Hepatocyte (in vitro differentiated cells): Measurements from ENCODE around the gene IGF2BP1. TPM values are rescaled to one million over a fixed set of nuclear protein-coding genes. Genes with fewer than 3 reads are reported as not detected.

Experiments
- DNase-seq: peaks from one replicate; pipeline ENCODE4 v3.0.0-alpha.2; 2016; ENCODE audit warnings: low spot score
- H2AFZ ChIP-seq: fragments of 200-600 bp; sonication (generic); 2 replicates; pipeline ENCODE4 v1.6.0; 2016; ENCODE audit warnings: antibody characterized with exemption, mild to moderate bottlenecking
- H3K27ac ChIP-seq: fragments of 200-600 bp; sonication (generic); 2 replicates; pipeline ENCODE4 v1.5.1; 2016; ENCODE audit warnings: mild to moderate bottlenecking
- H3K27me3 ChIP-seq: fragments of 200-600 bp; sonication (generic); 2 replicates; pipeline ENCODE4 v1.6.1; 2016
- H3K36me3 ChIP-seq: fragments of 200-600 bp; sonication (generic); replicated peaks from 2 replicates; pipeline ENCODE4 v1.5.1; 2016; ENCODE audit warnings: low read depth; ENCODE audit not compliant: insufficient read depth
- H3K4me1 ChIP-seq: fragments of 200-600 bp; sonication (generic); 2 replicates; pipeline ENCODE4 v1.5.1; 2016; ENCODE audit warnings: mild to moderate bottlenecking, moderate library complexity; ENCODE audit not compliant: insufficient read depth
- H3K4me2 ChIP-seq: fragments of 200-600 bp; sonication (generic); 2 replicates; pipeline ENCODE4 v1.6.0; 2016
- H3K4me3 ChIP-seq: fragments of 200-600 bp; sonication (generic); 2 replicates; pipeline ENCODE4 v1.5.1; 2016; ENCODE audit warnings: mild to moderate bottlenecking
- H3K79me2 ChIP-seq: fragments of 200-600 bp; sonication (generic); 2 replicates; pipeline ENCODE4 v1.6.0; 2017; ENCODE audit warnings: mild to moderate bottlenecking
- H3K9me2 ChIP-seq: fragments of 200-600 bp; sonication (generic); replicated peaks from 2 replicates; pipeline ENCODE4 v1.6.0; 2017; ENCODE audit warnings: mild to moderate bottlenecking; ENCODE audit not compliant: insufficient read depth
- H3K9me3 ChIP-seq: fragments of 200-600 bp; sonication (generic); 2 replicates; pipeline ENCODE4 v1.5.1; 2016; ENCODE audit warnings: low read depth, mild to moderate bottlenecking
- H4K20me1 ChIP-seq: fragments of 200-600 bp; sonication (generic); 2 replicates; pipeline ENCODE4 v1.6.0; 2016; ENCODE audit warnings: mild to moderate bottlenecking; ENCODE audit not compliant: insufficient read depth, poor library complexity, severe bottlenecking
- CTCF ChIP-seq: fragments of 200-600 bp; sonication (generic); IDR thresholded peaks from 2 replicates; pipeline ENCODE4 v1.5.1; 2016; ENCODE audit warnings: antibody characterized with exemption, mild to moderate bottlenecking; ENCODE audit not compliant: poor library complexity
- EZH2 ChIP-seq: fragments of 200-600 bp; sonication (generic); IDR thresholded peaks from 2 replicates; pipeline ENCODE4 v1.6.1; 2016; ENCODE audit warnings: antibody characterized with exemption, mild to moderate bottlenecking, borderline replicate concordance
- EZH2phosphoT487 ChIP-seq: fragments of 200-600 bp; sonication (generic); IDR thresholded peaks from one replicate; pipeline ENCODE4 v1.6.1; 2018; ENCODE audit warnings: antibody characterized with exemption, mild to moderate bottlenecking, low read depth, moderate library complexity; ENCODE audit not compliant: unreplicated experiment, severe bottlenecking
- WGBS: methylation state at CpG from one replicate; pipeline ENCODE4 v1.1.6; 2016; ENCODE audit warnings: low lambda C conversion rate; ENCODE audit errors: missing lambda C conversion rate; 5-methylcytosine and 5-hydroxymethylcytosine counted together
- polyA plus RNA-seq: library from polyadenylated mRNA; unstranded; fragments of >200 nt; fragmentation: Nextera tagmentation; extraction: Ambion mirVana; gene quantifications from 2 replicates; pipeline ENCODE4 v1.2.1, GENCODE V29; 2016
- total RNA-seq: library from RNA; depleted of rRNA; stranded (reverse); fragments of >200 nt; gene quantifications from 2 replicates; pipeline ENCODE4 v1.2.3, GENCODE V29; 2014

IGF2BP1 gene
- total and polyA plus RNA-seq, 2 experiments from 2014 or later = 40.7 to 50.0 TPM

- Histone ChIP-seq H4K20me1 (peaks cover 12% of the 10 kb centered on the region), H3K4me1 (peaks cover 80% of the 10 kb centered on the region), H3K9me3 (no peaks in the 10 kb centered on the region), H3K9me2 (no peaks in the 10 kb centered on the region), H3K79me2 (peaks cover 99% of the 10 kb centered on the region), H3K4me2 (peak overlapping the region; percentile 99), H3K27ac (peak overlapping the region; percentile 100), H3K4me3 (no peak overlapping the region), H2AFZ (no peak overlapping the region), H3K27me3 (no peaks in the 10 kb centered on the region), H3K36me3 (no peaks in the 10 kb centered on the region)
- no peak for TF ChIP-seq EZH2phosphoT487
- no peak for TF ChIP-seq CTCF
- no peak for TF ChIP-seq EZH2
- WGBS = 84% methylated on average over 22 of the region's 22 CpGs
- no peak for DNase-seq
Observed at GRCh38 chr17:49015179-49015923, 18.2 kb downstream of the IGF2BP1 start.

- TF ChIP-seq EZH2 (no peak), CTCF (no peak), EZH2phosphoT487 (no peak)
- peak overlapping the region; percentile 100 for H3K27ac ChIP-seq
- peaks cover 99% of the 10 kb centered on the region for H3K79me2 ChIP-seq
- no peaks in the 10 kb centered on the region for H3K9me2 ChIP-seq
- DNase-seq = no peak
- H3K4me1 ChIP-seq = peaks cover 86% of the 10 kb centered on the region
- peaks cover 12% of the 10 kb centered on the region for H4K20me1 ChIP-seq
- no peak overlapping the region for H2AFZ ChIP-seq
- no peaks in the 10 kb centered on the region for H3K9me3 ChIP-seq
- H3K4me3 ChIP-seq = no peak overlapping the region
- no peaks in the 10 kb centered on the region for H3K36me3 ChIP-seq
- WGBS = 75% methylated on average over 11 of the region's 11 CpGs
- H3K4me2 ChIP-seq = peak overlapping the region; percentile 51
- no peaks in the 10 kb centered on the region for H3K27me3 ChIP-seq
Observed at GRCh38 chr17:49015924-49016774, 19.0 kb downstream of the IGF2BP1 start.

GRCh38 chr17:49016775-49017463 is 19.7 kb downstream of the IGF2BP1 start:
- H2AFZ ChIP-seq = no peak overlapping the region
- peaks cover 99% of the 10 kb centered on the region for H3K79me2 ChIP-seq
- H3K4me1 ChIP-seq = peaks cover 91% of the 10 kb centered on the region
- no peaks in the 10 kb centered on the region for H3K36me3 ChIP-seq
- H4K20me1 ChIP-seq = peaks cover 12% of the 10 kb centered on the region
- H3K27me3 ChIP-seq = no peaks in the 10 kb centered on the region
- peak; percentile 85 for DNase-seq
- no peak overlapping the region for H3K4me3 ChIP-seq
- 79% methylated on average over 10 of the region's 16 CpGs for WGBS
- H3K9me3 ChIP-seq = no peaks in the 10 kb centered on the region
- peak overlapping the region; percentile 55 for H3K4me2 ChIP-seq
- no peaks in the 10 kb centered on the region for H3K9me2 ChIP-seq
- TF ChIP-seq EZH2 (no peak), CTCF (no peak), EZH2phosphoT487 (no peak)
- H3K27ac ChIP-seq = peak overlapping the region; percentile 65
